ENCODE results near the gene ILKAP.

ILKAP gene

DNA sequence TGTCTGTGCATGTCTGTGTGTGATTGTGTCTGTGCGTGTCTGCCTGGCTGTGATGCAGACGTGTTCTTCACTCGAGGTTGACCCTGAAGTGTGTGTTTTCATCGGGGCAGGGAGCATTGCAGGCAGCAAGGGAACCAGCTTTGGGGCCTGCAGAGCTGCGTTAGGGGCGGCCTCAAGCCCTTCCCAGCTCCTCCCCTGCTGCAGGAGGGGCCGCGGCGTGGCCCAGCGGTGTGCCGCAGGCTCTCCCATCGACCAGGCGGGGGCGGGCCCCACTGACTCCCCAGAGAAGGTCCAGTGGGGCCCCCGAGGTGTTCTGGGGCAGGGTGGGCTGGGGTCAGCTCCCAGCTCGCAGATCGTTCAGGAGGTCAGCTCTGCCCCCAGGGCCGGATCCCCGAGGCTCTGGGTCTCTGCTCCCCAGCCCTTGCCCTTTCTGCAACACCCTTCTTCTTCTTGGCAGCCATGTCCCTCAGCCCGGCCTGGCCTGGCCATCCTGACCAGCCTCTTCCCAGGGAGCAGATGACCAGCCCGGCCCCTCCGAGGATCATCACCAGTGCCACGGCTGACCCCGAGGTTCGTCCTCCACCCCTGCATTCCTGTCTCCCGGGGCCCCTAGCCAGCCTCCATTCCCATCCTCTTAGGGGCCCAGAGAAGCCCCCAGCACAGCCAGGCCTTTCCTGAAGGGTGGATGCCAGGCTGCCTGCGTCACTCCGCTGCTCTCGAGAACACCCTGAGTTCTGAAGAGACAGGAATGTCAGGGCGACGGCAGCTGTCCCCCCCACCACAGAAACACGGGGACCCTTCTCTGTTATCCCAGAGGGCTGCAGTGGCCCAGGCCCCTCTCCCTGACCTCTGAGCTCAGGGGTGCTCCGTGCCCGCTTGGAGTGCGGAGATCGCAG is 76.1 kb downstream of the ILKAP start:
- Histone ChIP-seq H3K27ac (no peak overlapping the region), H3K9me3 (no peaks in the 10 kb centered on the region), H3K4me3 (ENCODE audit: low read depth in 1 of 2, low read length in 1 of 2) (no peak overlapping the region), H3K4me1 (ENCODE audit: control insufficient read depth in 1 of 2, insufficient read depth in 1 of 2, low read depth in 1 of 2, low read length in 1 of 2) (no peaks in the 10 kb centered on the region), H3K27me3 (peaks cover 12% of the 10 kb centered on the region), H3K36me3 (no peaks in the 10 kb centered on the region)
- TF ChIP-seq, protein P1, sequence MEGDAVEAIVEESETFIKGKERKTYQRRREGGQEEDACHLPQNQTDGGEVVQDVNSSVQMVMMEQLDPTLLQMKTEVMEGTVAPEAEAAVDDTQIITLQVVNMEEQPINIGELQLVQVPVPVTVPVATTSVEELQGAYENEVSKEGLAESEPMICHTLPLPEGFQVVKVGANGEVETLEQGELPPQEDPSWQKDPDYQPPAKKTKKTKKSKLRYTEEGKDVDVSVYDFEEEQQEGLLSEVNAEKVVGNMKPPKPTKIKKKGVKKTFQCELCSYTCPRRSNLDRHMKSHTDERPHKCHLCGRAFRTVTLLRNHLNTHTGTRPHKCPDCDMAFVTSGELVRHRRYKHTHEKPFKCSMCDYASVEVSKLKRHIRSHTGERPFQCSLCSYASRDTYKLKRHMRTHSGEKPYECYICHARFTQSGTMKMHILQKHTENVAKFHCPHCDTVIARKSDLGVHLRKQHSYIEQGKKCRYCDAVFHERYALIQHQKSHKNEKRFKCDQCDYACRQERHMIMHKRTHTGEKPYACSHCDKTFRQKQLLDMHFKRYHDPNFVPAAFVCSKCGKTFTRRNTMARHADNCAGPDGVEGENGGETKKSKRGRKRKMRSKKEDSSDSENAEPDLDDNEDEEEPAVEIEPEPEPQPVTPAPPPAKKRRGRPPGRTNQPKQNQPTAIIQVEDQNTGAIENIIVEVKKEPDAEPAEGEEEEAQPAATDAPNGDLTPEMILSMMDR (IDR thresholded peaks at IDR 0.05), result no peak

- TF ChIP-seq, protein P1 (IDR thresholded peaks at IDR 0.05), result no peak
- H3K9me3 ChIP-seq, result no peaks in the 10 kb centered on the region
- peaks cover 12% of the 10 kb centered on the region for H3K27me3 ChIP-seq
- H3K4me1 ChIP-seq (ENCODE audit: control insufficient read depth in 1 of 2, insufficient read depth in 1 of 2, low read depth in 1 of 2, low read length in 1 of 2), result no peaks in the 10 kb centered on the region
- H3K36me3 ChIP-seq, result no peaks in the 10 kb centered on the region
- H3K27ac ChIP-seq, result no peak overlapping the region
- H3K4me3 ChIP-seq (ENCODE audit: low read depth in 1 of 2, low read length in 1 of 2), result no peak overlapping the region
Observed at GRCh38 chr2:238126775-238127164, 76.7 kb downstream of the ILKAP start.

DNA sequence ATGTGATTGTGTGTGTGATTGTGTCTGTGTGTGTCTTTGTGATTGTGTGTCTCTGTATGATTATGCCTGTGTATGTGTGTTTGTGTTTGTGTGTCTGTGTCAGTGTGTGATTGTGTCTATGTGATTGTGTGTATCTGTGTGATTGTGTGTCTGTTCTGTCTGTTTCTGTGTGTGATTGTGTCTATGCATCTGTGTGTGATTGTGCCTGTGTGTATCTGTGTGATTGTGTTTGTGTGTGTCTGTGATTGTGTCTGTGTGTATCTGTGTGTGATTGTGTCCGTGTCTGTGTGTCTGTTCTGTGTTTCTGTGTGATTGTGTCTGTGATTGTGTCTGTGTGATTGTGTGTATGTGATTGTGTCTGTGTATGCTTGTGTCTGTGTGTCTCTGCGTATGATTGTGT is 77.2 kb downstream of the ILKAP start:
- Histone ChIP-seq H3K36me3 (no peaks in the 10 kb centered on the region), H3K27me3 (peaks cover 12% of the 10 kb centered on the region)
- TF ChIP-seq, protein P1 (IDR thresholded peaks at IDR 0.05), result no peak

GRCh38 chr2:238125127-238125885 is 78.2 kb downstream of the ILKAP start:
- Histone ChIP-seq H3K27me3 (peaks cover 17% of the 10 kb centered on the region), H3K27ac (no peak overlapping the region), H3K4me3 (ENCODE audit: low read depth in 1 of 2, low read length in 1 of 2) (no peak overlapping the region), H3K4me1 (ENCODE audit: control insufficient read depth in 1 of 2, insufficient read depth in 1 of 2, low read depth in 1 of 2, low read length in 1 of 2) (no peaks in the 10 kb centered on the region), H3K36me3 (no peaks in the 10 kb centered on the region), H3K9me3 (no peaks in the 10 kb centered on the region)
- TF ChIP-seq, protein P1 (IDR thresholded peaks at IDR 0.05), result no peak

More for the DNA sequence above, 77.2 kb downstream of the ILKAP start:
- Histone ChIP-seq H3K4me1 (ENCODE audit: control insufficient read depth in 1 of 2, insufficient read depth in 1 of 2, low read depth in 1 of 2, low read length in 1 of 2) (no peaks in the 10 kb centered on the region), H3K27ac (no peak overlapping the region), H3K9me3 (no peaks in the 10 kb centered on the region), H3K4me3 (ENCODE audit: low read depth in 1 of 2, low read length in 1 of 2) (no peak overlapping the region)

GRCh38 chr2:238124488-238125126 is 78.9 kb downstream of the ILKAP start:
- H3K4me1 ChIP-seq (ENCODE audit: control insufficient read depth in 1 of 2, insufficient read depth in 1 of 2, low read depth in 1 of 2, low read length in 1 of 2), result no peaks in the 10 kb centered on the region
- no peaks in the 10 kb centered on the region for H3K9me3 ChIP-seq
- no peak overlapping the region for H3K27ac ChIP-seq
- TF ChIP-seq, protein P1 (IDR thresholded peaks at IDR 0.05), result no peak
- no peaks in the 10 kb centered on the region for H3K36me3 ChIP-seq
- H3K27me3 ChIP-seq, result peaks cover 24% of the 10 kb centered on the region
- H3K4me3 ChIP-seq (ENCODE audit: low read depth in 1 of 2, low read length in 1 of 2), result no peak overlapping the region

All from neutrophil (primary cell).